ENCODE measurements around the gene GLRX5.

Gene GLRX5

GRCh38 chr14:95534299-95535225 lies at the start of gene GLRX5:
TSS of gene GLRX5 (plus strand) at chr14:95535050. CDS start at chr14:95535090, 40 bp downstream.
- DNase-seq (ENCODE audit: low spot score): peak; percentile 98

GRCh38 chr14:95485222-95485819 lies 49.5 kb upstream of the GLRX5 start:
- DNase-seq (ENCODE audit: low spot score): no peak

- DNase-seq (ENCODE audit: low spot score): no peak
Observed at GRCh38 chr14:95486875-95487668, 47.8 kb upstream of the GLRX5 start.

- DNase-seq (ENCODE audit: low spot score): no peak
Observed at GRCh38 chr14:95487669-95488084, 47.2 kb upstream of the GLRX5 start.

GRCh38 chr14:95488376-95489213 lies 46.3 kb upstream of the GLRX5 start:
- no peak for DNase-seq (ENCODE audit: low spot score)

- DNase-seq (ENCODE audit: low spot score): no peak
Observed at GRCh38 chr14:95489214-95490137, 45.4 kb upstream of the GLRX5 start.

- no peak for DNase-seq (ENCODE audit: low spot score)
Observed at GRCh38 chr14:95490138-95490509, 44.7 kb upstream of the GLRX5 start.

- no peak for DNase-seq (ENCODE audit: low spot score)
Observed at GRCh38 chr14:95490727-95491451, 44.0 kb upstream of the GLRX5 start.

GRCh38 chr14:95491936-95492608 lies 42.8 kb upstream of the GLRX5 start:
- no peak for DNase-seq (ENCODE audit: low spot score)

- DNase-seq (ENCODE audit: low spot score): no peak
Observed at GRCh38 chr14:95493503-95493902, 41.3 kb upstream of the GLRX5 start.

- DNase-seq (ENCODE audit: low spot score): no peak
Observed at GRCh38 chr14:95493976-95494375, 40.9 kb upstream of the GLRX5 start.

- DNase-seq (ENCODE audit: low spot score): no peak
Observed at GRCh38 chr14:95494456-95494855, 40.4 kb upstream of the GLRX5 start.

GRCh38 chr14:95495076-95495475 lies 39.8 kb upstream of the GLRX5 start:
- no peak for DNase-seq (ENCODE audit: low spot score)

- no peak for DNase-seq (ENCODE audit: low spot score)
Observed at GRCh38 chr14:95495538-95496025, 39.3 kb upstream of the GLRX5 start.

GRCh38 chr14:95496111-95496681 lies 38.7 kb upstream of the GLRX5 start:
- DNase-seq (ENCODE audit: low spot score): no peak

- no peak for DNase-seq (ENCODE audit: low spot score)
Observed at GRCh38 chr14:95496690-95497259, 38.1 kb upstream of the GLRX5 start.

GRCh38 chr14:95497561-95498011 lies 37.3 kb upstream of the GLRX5 start:
- no peak for DNase-seq (ENCODE audit: low spot score)

GRCh38 chr14:95498622-95499353 lies 36.1 kb upstream of the GLRX5 start:
- DNase-seq (ENCODE audit: low spot score): no peak
